DOHH2 (cell line): ENCODE data around the gene TRABD.

Experiments used
- H3F3A ChIP-seq: fragments of 200-600 bp; sonication (generic), shearing (Covaris generic); 2 replicates; pipeline ENCODE4 v1.6.0; 2016; ENCODE audit warnings: antibody characterized with exemption, mild to moderate bottlenecking; ENCODE audit not compliant: control insufficient read depth, insufficient read depth
- H3K27ac ChIP-seq: fragments of 200-600 bp; sonication (generic); 2 replicates; pipeline ENCODE4 v1.5.1; 2014; ENCODE audit warnings: low read depth, mild to moderate bottlenecking, low read length, moderate library complexity
- H3K27me3 ChIP-seq: fragments of 200-600 bp; sonication (generic); 2 replicates; pipeline ENCODE4 v1.6.1; 2014; ENCODE audit warnings: mild to moderate bottlenecking, low read length, mixed read lengths; ENCODE audit not compliant: control insufficient read depth
- H3K36me3 ChIP-seq: fragments of 200-600 bp; sonication (generic); 2 replicates; pipeline ENCODE4 v1.6.1; 2014; ENCODE audit warnings: mild to moderate bottlenecking, low read length, moderate library complexity, mixed read lengths; ENCODE audit not compliant: control insufficient read depth
- H3K4me1 ChIP-seq: fragments of 200-600 bp; sonication (generic); 2 replicates; pipeline ENCODE4 v1.6.1; 2014; ENCODE audit warnings: mild to moderate bottlenecking, low read length, mixed read lengths; ENCODE audit not compliant: control insufficient read depth
- H3K4me2 ChIP-seq: fragments of 200-600 bp; sonication (generic); 2 replicates; pipeline ENCODE4 v1.6.0; 2014; ENCODE audit warnings: mild to moderate bottlenecking, low read length, moderate library complexity
- H3K4me3 ChIP-seq: fragments of 200-600 bp; sonication (generic); 2 replicates; pipeline ENCODE4 v1.5.1; 2014; ENCODE audit warnings: mild to moderate bottlenecking, low read length, mixed read lengths
- H3K79me2 ChIP-seq: fragments of 200-600 bp; sonication (generic); 2 replicates; pipeline ENCODE4 v1.6.1; 2014; ENCODE audit warnings: mild to moderate bottlenecking, low read length, mixed read lengths; ENCODE audit not compliant: control insufficient read depth
- H3K9me2 ChIP-seq: fragments of 200-600 bp; sonication (generic); replicated peaks from 2 replicates; pipeline ENCODE4 v1.6.1; 2014; ENCODE audit warnings: mild to moderate bottlenecking, low read length, mixed read lengths; ENCODE audit not compliant: control insufficient read depth
- H3K9me3 ChIP-seq: fragments of 200-600 bp; sonication (generic); 2 replicates; pipeline ENCODE4 v1.6.1; 2014; ENCODE audit warnings: antibody characterized with exemption, low read length, mixed read lengths; ENCODE audit not compliant: control insufficient read depth, insufficient read depth
- H4K20me1 ChIP-seq: fragments of 200-600 bp; sonication (generic); 2 replicates; pipeline ENCODE4 v1.6.0; 2014; ENCODE audit warnings: low read depth, mild to moderate bottlenecking, antibody characterized with exemption, low read length, moderate library complexity; ENCODE audit not compliant: control insufficient read depth, insufficient read depth
- CTCF ChIP-seq: fragments of 200-600 bp; sonication (generic); IDR thresholded peaks from one replicate; pipeline ENCODE4 v1.5.1; 2014; ENCODE audit warnings: antibody characterized with exemption, mild to moderate bottlenecking, low read depth, low read length; ENCODE audit not compliant: poor library complexity, severe bottlenecking
- EZH2phosphoT487 ChIP-seq: fragments of 200-600 bp; sonication (generic); IDR thresholded peaks from 2 replicates; pipeline ENCODE4 v1.6.1; 2017; ENCODE audit warnings: borderline replicate concordance, mild to moderate bottlenecking, antibody characterized with exemption, low read length, moderate library complexity, mixed read lengths

The TRABD gene

GRCh38 chr22:50178471-50178864, 7.2 kb upstream of the TRABD start:
- H3K4me3 ChIP-seq, result no peak overlapping the region
- no peak overlapping the region for H3K27ac ChIP-seq
- no peaks in the 10 kb centered on the region for H3K36me3 ChIP-seq
- no peaks in the 10 kb centered on the region for H3K79me2 ChIP-seq
- H3K9me2 ChIP-seq, result no peaks in the 10 kb centered on the region
- peaks cover 17% of the 10 kb centered on the region for H3K4me1 ChIP-seq
- H4K20me1 ChIP-seq, result no peaks in the 10 kb centered on the region
- H3K9me3 ChIP-seq, result no peaks in the 10 kb centered on the region
- H3K4me2 ChIP-seq, result no peak overlapping the region
- H3K27me3 ChIP-seq, result no peaks in the 10 kb centered on the region
- TF ChIP-seq EZH2phosphoT487, result no peak
- TF ChIP-seq CTCF, result no peak
- peaks cover 3% of the 10 kb centered on the region; the same call in 1 of the 2 replicates for H3F3A ChIP-seq

DNA sequence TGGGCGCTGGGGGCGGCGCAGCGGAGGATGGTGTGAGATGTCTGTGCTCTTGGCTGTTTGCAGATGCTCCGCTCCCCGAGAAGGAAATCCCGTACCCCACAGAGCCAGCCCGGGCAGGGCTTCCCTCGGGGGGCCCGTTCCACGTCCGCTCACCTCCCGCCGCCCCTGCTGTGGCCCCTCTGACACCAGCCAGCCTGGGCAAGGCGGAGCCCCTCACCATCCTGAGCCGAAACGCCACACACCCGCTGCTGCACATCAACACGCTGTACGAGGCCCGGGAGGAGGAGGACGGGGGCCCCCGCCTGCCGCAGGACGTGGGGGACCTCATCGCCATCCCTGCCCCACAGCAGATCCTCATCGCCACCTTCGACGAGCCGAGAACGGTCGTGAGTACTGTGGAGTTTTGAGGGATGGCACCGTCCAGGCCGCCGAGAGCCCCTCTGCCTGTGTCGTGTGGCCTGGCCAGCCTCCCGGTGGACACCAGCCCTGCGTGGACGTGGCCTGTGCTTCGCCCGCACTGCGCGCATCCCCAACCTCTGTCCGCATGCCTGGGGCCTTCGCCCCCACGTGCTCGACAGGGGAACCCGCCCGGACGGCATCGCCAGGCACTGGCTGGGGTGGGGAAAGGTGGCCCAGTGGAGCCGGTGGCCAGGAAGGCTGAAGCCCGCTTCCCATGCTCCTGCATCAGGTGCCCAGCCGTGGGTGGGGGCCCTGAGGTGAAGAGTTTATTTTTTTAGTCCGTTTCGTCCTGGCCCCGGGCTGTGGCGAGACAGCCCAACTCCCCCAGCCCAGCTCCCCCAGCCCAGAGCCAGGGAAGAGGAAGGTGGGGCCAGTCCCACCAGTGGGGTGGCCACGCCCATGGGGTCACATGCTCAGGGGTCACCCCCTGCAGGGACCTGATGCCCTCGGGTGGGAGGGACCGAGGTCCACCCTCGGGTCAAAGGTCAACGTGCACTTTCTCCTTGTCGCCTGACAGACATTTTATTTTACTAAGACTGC, 6.5 kb upstream of the TRABD start:
- no peaks in the 10 kb centered on the region for H3F3A ChIP-seq
- no peaks in the 10 kb centered on the region for H3K36me3 ChIP-seq
- H3K9me3 ChIP-seq, result no peaks in the 10 kb centered on the region
- H3K27ac ChIP-seq, result no peak overlapping the region
- no peaks in the 10 kb centered on the region for H3K79me2 ChIP-seq
- no peaks in the 10 kb centered on the region for H3K27me3 ChIP-seq
- TF ChIP-seq CTCF, result no peak
- TF ChIP-seq EZH2phosphoT487, result no peak
- peaks cover 14% of the 10 kb centered on the region for H3K4me1 ChIP-seq
- H4K20me1 ChIP-seq, result no peaks in the 10 kb centered on the region
- H3K9me2 ChIP-seq, result no peaks in the 10 kb centered on the region
- no peak overlapping the region for H3K4me3 ChIP-seq
- no peak overlapping the region for H3K4me2 ChIP-seq

- Histone ChIP-seq H3K4me3 (no peak overlapping the region), H3K36me3 (no peaks in the 10 kb centered on the region), H3K27me3 (no peaks in the 10 kb centered on the region), H3K27ac (no peak overlapping the region), H3K9me3 (no peaks in the 10 kb centered on the region), H3K4me1 (peaks cover 21% of the 10 kb centered on the region), H3K79me2 (peaks cover 1% of the 10 kb centered on the region), H4K20me1 (no peaks in the 10 kb centered on the region), H3K9me2 (no peaks in the 10 kb centered on the region), H3K4me2 (no peak overlapping the region), H3F3A (no peaks in the 10 kb centered on the region)
- no peak for TF ChIP-seq CTCF
Measured at GRCh38 chr22:50179937-50180726, 5.6 kb upstream of the TRABD start.
